GM21529 (cell line): ENCODE results near the gene AKAP9.
"Not testable (repeated sequence)": the region's sequence is repeated elsewhere in the genome, so short reads cannot be mapped to it uniquely, and the experiment has no call there.

Experiments
- ATAC-seq: cut with Tn5 transposase; IDR thresholded peaks from one replicate; pipeline ENCODE4 v1.9.1; 2021; ENCODE audit not compliant: unreplicated experiment

AKAP9 gene

GRCh38 chr7:92131764-92132330, 191.2 kb downstream of the AKAP9 start:
- no peak for ATAC-seq

- ATAC-seq, result peak; percentile 22
Measured at GRCh38 chr7:92133133-92133736, 192.6 kb downstream of the AKAP9 start.

GRCh38 chr7:92133737-92134270, 193.1 kb downstream of the AKAP9 start:
- peak; percentile 35 for ATAC-seq

- ATAC-seq, result peak; percentile 86
Measured at GRCh38 chr7:92134271-92135051, 193.8 kb downstream of the AKAP9 start, which contains the start of gene CYP51A1. Gene CYP51A1 (minus strand): TSS chr7:92134477. CDS start chr7:92134364, 113 bp downstream.

GRCh38 chr7:92135052-92135889, 194.6 kb downstream of the AKAP9 start:
- no peak for ATAC-seq

DNA sequence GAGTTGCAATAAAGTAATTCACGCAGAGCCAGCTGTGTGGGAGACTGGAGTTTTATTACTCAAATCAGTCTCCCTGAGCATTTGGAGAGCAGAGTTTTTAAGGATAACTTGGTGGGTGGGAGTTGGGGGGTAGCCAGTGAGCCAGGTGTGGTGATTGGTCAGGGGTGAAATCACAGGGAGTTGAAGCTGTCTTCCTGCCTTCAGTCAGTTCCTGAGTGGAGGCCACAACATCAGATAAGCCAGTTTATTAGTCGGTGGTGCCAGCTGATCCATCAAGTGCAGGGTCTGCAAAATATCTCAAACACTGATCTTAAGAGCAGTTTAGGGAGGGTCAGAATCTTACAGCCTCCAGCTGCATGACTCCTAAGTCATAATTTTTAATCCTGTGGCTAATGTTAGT, 196.9 kb downstream of the AKAP9 start:
- no peak for ATAC-seq

DNA sequence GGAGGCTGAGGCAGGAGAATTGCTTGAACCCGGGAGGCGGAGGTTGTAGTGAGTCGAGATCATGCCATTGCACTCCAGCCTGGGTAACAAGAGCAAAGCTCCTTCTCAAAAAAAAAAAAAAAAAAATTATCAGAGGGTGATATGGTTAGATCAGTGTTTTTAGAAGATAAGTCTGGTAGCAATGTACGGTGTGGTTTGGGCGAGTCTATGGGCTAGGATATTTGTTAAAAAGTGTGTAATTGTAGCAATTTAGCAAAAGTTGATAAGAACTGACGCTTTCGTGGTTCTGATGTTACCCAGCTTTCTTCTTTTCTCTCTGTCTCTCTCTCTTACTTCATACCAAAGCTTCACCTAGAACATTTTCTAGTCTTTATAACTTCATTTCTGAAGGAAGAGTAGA, 200.5 kb downstream of the AKAP9 start:
- ATAC-seq, result no peak

- ATAC-seq, result not testable (repeated sequence)
Measured at GRCh38 chr7:92142791-92143190, 202.1 kb downstream of the AKAP9 start.

GRCh38 chr7:92143192-92143880, 202.7 kb downstream of the AKAP9 start:
- ATAC-seq, result not testable (repeated sequence)

DNA sequence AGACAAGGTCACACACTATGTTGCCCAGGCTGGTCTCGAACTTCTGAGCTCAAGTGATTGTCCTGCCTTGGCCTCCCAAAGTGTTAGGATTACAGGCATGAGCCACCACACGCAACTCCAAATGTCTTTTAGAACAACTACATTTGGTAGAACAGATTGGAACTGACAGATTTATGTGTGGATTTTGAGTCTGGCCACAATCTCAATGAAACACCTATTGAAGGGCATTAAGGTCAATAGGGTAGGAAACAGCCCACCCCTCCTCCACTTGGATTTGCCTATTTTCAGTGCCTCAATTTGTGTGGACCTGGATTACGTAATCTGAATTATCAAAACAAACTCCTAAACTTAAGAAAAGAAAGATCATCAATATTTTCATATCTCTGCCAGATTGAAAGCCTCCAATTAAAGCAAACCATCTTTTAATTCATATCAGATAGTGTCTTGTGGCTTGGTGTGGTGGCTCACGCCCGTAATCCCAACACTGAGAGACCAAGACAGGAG, 209.1 kb downstream of the AKAP9 start:
- no peak for ATAC-seq

GRCh38 chr7:92150450-92151017, 209.9 kb downstream of the AKAP9 start:
- ATAC-seq, result no peak

GRCh38 chr7:92155108-92155739, 214.6 kb downstream of the AKAP9 start:
- ATAC-seq, result no peak

GRCh38 chr7:92156990-92157389, 216.3 kb downstream of the AKAP9 start:
- ATAC-seq, result no peak

GRCh38 chr7:92158660-92159575, 218.3 kb downstream of the AKAP9 start:
- ATAC-seq, result peak; percentile 86
